Measurements from ENCODE around the gene GNG2. TPM values are rescaled to one million over a fixed set of nuclear protein-coding genes. Genes with fewer than 3 reads are reported as not detected.

The GNG2 gene
- total and polyA plus RNA-seq, 10 of the 15 experiments (the other 5 are each of a cell fraction or from before 2014, with no cell fraction given): 31.6 to 114 (median 66.4) TPM

GRCh38 chr14:51860164-51860824 is at the start of gene GNG2 (continued):
- peak; percentile 61 for TF ChIP-seq SMAD1 (IDR thresholded peaks at IDR 0.05; ENCODE audit: low read depth, partially characterized antibody)
- no peak; the same call in 1 of the 2 replicates for TF ChIP-seq POLR2AphosphoS2 (IDR thresholded peaks at IDR 0.05; ENCODE audit: low read depth, low read length)
- TF ChIP-seq, protein P1, sequence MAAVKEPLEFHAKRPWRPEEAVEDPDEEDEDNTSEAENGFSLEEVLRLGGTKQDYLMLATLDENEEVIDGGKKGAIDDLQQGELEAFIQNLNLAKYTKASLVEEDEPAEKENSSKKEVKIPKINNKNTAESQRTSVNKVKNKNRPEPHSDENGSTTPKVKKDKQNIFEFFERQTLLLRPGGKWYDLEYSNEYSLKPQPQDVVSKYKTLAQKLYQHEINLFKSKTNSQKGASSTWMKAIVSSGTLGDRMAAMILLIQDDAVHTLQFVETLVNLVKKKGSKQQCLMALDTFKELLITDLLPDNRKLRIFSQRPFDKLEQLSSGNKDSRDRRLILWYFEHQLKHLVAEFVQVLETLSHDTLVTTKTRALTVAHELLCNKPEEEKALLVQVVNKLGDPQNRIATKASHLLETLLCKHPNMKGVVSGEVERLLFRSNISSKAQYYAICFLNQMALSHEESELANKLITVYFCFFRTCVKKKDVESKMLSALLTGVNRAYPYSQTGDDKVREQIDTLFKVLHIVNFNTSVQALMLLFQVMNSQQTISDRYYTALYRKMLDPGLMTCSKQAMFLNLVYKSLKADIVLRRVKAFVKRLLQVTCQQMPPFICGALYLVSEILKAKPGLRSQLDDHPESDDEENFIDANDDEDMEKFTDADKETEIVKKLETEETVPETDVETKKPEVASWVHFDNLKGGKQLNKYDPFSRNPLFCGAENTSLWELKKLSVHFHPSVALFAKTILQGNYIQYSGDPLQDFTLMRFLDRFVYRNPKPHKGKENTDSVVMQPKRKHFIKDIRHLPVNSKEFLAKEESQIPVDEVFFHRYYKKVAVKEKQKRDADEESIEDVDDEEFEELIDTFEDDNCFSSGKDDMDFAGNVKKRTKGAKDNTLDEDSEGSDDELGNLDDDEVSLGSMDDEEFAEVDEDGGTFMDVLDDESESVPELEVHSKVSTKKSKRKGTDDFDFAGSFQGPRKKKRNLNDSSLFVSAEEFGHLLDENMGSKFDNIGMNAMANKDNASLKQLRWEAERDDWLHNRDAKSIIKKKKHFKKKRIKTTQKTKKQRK (IDR thresholded peaks at IDR 0.05; ENCODE audit: low read depth, low read length): no peak
- peak; percentile 75 to 76 for TF ChIP-seq IKZF2 (IDR thresholded peaks at IDR 0.05)
- TF ChIP-seq BCL3 (IDR thresholded peaks at IDR 0.05; ENCODE audit: borderline replicate concordance, insufficient read depth, low read depth, low read length, poor library complexity, severe bottlenecking): peak; percentile 26
- peak; percentile 48; the same call in 1 of the 2 replicates for TF ChIP-seq RUNX3 (IDR thresholded peaks at IDR 0.05; ENCODE audit: low read length)
- TF ChIP-seq ZNF592 (IDR thresholded peaks at IDR 0.05): no peak
- peak; percentile 36 for TF ChIP-seq MEF2B (IDR thresholded peaks at IDR 0.05; ENCODE audit: partially characterized antibody, poor library complexity, severe bottlenecking)
- TF ChIP-seq, protein P2, sequence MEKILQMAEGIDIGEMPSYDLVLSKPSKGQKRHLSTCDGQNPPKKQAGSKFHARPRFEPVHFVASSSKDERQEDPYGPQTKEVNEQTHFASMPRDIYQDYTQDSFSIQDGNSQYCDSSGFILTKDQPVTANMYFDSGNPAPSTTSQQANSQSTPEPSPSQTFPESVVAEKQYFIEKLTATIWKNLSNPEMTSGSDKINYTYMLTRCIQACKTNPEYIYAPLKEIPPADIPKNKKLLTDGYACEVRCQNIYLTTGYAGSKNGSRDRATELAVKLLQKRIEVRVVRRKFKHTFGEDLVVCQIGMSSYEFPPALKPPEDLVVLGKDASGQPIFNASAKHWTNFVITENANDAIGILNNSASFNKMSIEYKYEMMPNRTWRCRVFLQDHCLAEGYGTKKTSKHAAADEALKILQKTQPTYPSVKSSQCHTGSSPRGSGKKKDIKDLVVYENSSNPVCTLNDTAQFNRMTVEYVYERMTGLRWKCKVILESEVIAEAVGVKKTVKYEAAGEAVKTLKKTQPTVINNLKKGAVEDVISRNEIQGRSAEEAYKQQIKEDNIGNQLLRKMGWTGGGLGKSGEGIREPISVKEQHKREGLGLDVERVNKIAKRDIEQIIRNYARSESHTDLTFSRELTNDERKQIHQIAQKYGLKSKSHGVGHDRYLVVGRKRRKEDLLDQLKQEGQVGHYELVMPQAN (conservative IDR thresholded peaks at IDR 0.05): no peak
- TF ChIP-seq, protein P3, sequence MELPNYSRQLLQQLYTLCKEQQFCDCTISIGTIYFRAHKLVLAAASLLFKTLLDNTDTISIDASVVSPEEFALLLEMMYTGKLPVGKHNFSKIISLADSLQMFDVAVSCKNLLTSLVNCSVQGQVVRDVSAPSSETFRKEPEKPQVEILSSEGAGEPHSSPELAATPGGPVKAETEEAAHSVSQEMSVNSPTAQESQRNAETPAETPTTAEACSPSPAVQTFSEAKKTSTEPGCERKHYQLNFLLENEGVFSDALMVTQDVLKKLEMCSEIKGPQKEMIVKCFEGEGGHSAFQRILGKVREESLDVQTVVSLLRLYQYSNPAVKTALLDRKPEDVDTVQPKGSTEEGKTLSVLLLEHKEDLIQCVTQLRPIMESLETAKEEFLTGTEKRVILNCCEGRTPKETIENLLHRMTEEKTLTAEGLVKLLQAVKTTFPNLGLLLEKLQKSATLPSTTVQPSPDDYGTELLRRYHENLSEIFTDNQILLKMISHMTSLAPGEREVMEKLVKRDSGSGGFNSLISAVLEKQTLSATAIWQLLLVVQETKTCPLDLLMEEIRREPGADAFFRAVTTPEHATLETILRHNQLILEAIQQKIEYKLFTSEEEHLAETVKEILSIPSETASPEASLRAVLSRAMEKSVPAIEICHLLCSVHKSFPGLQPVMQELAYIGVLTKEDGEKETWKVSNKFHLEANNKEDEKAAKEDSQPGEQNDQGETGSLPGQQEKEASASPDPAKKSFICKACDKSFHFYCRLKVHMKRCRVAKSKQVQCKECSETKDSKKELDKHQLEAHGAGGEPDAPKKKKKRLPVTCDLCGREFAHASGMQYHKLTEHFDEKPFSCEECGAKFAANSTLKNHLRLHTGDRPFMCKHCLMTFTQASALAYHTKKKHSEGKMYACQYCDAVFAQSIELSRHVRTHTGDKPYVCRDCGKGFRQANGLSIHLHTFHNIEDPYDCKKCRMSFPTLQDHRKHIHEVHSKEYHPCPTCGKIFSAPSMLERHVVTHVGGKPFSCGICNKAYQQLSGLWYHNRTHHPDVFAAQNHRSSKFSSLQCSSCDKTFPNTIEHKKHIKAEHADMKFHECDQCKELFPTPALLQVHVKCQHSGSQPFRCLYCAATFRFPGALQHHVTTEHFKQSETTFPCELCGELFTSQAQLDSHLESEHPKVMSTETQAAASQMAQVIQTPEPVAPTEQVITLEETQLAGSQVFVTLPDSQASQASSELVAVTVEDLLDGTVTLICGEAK (IDR thresholded peaks at IDR 0.05; ENCODE audit: borderline replicate concordance): peak; percentile 15; the same call in 1 of the 2 replicates
- no peak for TF ChIP-seq RBBP5 (conservative IDR thresholded peaks at IDR 0.05)
- TF ChIP-seq POU2F2 (IDR thresholded peaks at IDR 0.05; ENCODE audit: borderline replicate concordance, low read depth, low read length): peak; percentile 86; the same call in 2 of the 3 replicates
